NCI-H1436 treated with DMSO at 0.1 percent for 48 hours (cell line): Measurements from ENCODE around the gene LIPM.
"Not testable (repeated sequence)": the region's sequence is repeated elsewhere in the genome, so short reads cannot be mapped to it uniquely, and the experiment has no call there.

Experiments
- DNase-seq: peaks from one replicate; lab custom pipeline; 2025; lab: John Stamatoyannopoulos, UW

LIPM gene

DNA sequence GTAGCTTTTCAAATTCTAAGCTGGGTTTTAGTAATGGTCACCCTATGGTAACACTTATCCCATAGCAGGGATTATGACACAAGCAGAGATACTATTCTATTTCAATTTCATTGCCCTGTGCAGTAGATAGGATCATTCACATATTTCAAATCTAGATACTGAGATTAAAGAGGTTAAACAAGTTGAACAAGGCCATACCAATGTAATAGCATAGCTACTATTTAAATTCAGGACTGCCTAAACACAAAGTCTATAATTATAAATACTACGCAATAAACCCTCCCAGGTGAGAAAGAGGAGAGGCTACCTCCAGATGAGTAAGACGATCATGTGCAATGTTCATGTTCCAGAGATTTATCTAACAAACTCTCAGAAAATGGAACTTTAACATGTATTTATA, 1.1 kb downstream of the LIPM start:
- DNase-seq = no peak

DNA sequence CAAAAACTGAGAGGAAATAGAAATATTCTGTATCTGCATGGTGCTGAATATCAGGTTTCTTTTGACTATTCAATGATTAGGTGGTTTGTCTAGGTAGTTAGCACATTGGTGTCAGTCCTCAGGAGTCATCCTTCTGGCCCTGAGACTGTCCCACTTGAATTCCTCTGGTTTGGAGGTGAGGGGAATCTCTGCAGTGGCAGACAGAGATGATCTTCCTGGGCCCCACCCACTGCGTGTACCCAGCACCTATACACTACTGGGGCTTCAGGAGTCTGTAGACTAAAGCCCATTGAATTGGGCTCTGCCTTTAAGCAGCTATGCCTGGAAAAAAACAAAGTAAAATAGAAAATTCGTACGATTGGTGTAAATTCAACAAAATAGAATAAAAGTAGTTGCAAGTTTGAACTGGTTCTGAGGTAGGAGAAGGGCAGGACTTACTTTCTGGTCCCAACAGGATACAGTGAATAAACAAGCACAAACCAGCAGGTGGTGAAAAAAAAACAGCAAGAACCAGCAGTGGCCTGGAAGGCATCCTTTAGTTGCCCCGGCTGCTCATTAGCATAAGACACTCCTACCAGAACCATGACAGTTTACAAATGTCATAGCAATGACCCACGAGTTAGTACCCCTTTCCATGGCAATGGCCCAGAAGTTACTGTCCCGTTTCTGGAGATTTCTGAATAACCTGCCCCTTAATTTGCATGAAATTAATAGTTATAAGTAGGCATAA, 1.7 kb downstream of the LIPM start:
- DNase-seq = no peak

GRCh38 chr10:88805361-88805760, 2.8 kb downstream of the LIPM start:
- no peak for DNase-seq

DNA sequence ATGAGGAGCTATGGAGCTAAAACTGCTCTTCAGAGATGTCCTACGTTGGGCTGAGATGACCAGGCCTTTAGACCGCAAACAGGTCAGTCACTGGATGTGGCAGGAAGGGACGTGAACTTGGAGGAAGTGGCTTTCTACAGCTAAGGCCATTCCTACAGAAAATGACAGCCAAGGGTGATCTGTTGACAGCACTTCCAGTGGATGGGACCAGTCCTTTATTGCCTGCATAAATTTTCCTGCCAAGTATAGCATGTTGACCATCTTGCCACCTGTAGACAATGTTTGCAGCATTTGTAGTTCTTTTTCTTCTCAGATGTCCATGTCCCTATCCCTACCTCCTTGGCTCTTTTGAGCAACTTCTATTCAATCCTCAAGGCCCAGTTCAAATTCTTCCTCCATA, 3.4 kb downstream of the LIPM start:
- DNase-seq = no peak

DNA sequence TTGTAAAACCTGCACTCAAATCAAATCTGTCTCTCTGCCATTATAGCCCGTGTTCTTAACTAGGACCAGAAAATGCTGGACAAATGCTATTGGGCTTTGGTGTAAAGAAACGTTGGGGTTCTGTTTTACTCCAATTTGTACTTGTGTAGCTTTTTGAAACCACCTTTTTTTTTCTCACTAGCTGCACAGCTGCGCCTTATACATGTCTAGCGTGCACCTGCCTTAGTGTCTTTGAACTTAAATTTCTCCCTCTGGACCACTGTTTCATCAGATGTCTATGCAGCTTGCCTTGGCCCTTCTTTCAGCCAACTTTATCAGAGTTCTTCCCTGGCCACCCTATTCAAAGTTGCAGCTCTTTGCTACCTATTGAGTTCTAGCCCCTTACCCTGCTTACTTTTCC, 7.1 kb downstream of the LIPM start:
- DNase-seq = no peak

DNA sequence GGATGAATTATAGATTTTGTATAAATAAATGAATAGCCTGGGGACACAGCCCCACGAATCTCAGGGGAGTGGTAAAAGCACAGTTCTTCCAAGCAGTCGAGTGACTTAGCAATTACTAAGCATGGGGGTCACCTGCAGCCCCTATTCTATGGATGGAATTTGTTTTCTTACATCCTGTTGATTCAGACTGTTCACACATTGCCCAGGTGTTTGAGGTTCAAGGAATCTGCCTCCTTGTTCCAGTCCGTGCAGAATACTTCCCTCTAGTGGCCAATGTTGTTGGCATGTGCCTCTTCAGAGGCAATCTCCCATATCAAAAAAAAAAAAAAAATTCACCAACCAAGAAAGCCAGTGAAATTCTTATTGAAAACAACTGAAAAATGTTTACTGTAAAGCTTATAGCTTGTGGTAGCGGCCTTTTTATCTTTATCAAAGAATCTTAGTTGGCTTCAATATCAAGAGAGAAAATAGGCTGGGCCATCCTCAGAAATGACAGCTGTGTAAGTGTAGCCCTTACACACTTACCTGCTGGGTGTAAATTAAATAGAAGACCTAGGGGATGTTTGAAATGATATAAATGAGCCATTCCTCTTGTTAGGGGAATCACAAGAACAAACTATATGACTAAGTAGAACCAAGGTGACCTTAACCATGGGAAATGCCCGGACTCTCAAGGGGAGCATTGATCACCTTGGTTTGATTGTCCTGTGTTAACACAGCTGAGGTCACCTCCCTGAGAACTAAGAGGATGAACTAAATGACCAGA, 7.8 kb downstream of the LIPM start:
- peak; percentile 13 for DNase-seq

DNA sequence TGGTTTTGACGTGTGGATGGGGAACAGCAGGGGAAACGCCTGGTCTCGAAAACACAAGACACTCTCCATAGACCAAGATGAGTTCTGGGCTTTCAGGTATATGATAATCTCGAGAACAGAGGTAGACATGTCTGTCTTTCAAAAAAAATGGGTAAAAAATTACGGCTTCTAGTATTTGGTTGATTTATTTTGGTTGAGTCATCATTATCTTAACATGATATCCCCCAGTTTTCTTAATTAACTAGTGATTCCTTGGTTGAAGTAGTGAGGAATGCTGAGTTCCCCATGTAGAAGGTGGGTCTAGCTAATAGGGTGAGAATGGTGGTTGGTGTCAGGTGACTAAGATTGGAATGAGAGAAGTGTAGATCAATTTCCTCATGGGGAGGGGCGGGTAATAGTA, 10.7 kb downstream of the LIPM start:
- DNase-seq = no peak

- DNase-seq = no peak
Observed at GRCh38 chr10:88819290-88819689, 16.8 kb downstream of the LIPM start.

DNA sequence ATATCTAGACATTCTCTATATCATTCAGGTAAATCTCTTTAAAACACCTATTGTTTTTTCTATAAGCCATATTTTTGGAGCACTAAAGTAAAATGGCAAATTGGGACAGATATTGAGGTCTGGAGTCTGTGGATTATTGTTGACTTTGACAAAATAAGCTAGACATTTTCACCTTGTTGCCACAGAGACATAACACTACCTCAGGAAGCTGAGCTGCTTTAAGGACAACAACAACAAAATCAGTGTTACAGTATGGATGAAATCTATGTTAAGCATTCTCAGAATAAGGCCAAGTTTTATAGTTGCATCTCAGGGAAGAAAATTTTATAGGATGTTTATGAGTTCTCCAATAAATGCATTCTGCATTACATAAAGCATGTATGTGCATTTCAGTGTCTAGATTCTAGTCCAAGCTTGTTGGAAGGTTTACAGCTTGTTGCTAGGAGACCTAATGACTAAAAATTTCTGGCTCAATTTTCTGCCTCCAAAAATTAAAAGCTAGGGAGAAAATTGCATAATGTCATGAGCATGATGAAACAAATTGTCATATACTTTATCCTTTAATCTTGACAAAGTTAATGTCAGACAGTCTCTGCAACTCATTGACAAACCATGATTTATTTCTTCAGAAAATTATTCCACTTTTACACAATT, 18.3 kb downstream of the LIPM start:
- DNase-seq = no peak

DNA sequence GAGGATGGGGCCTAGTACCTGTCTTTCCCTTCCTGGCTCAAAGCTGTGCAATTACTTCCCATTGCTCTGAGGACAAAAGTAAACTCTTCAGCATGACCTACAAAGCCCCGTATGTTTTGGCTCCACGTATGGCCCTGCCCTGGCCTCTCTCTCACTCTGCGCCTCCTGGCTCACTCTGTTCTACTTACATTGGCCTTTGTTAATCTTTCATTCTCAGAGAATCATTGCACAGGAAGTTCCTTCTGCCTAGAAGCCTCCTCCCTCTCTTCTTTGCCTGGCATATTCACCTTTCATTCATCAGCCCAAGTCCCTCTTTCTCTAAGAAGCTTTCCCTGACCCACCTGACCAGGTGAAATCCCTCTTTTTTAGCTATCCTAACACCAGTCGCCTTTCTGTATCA, 23.9 kb downstream of the LIPM start:
- DNase-seq = no peak

DNA sequence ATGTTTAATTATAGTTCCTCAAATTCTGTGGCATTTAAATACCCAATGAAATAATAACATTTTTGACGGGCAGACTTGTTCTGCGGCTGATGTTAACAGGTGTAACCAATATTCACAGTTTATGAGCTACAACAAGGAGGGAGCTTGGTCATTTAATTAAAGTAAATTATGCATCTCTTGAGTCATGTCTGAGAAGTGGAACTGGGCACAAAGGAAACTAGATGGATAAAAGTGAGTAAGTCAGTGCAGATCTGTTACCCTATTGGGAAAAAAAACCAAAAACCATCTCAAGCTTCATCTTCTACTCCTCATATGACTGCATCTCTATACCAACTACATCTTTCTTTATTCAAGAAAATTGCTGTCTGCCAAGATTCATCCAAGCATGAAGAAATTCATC, 25.1 kb downstream of the LIPM start:
- no peak for DNase-seq

DNA sequence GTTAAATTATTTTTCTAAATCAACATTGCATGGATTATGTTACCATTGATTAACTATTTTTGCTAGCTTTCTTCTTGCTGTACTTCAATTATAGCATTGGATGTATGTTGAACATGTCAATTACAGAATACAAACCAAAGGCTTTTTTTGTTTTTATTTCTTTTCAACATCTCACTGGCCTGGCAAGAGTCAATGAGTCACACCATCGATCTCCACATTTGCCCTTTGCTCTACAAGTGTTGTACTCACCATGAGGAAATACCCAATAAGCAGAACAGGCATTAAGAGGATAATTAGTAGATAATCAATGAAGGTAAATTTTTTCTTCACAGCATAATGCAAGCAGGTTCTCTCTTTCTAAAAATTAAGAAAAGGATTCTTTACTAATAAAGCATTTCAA, 25.8 kb downstream of the LIPM start:
- DNase-seq = no peak

GRCh38 chr10:88830643-88831268, 28.2 kb downstream of the LIPM start:
- no peak for DNase-seq

GRCh38 chr10:88831709-88832108, 29.2 kb downstream of the LIPM start:
- no peak for DNase-seq

DNA sequence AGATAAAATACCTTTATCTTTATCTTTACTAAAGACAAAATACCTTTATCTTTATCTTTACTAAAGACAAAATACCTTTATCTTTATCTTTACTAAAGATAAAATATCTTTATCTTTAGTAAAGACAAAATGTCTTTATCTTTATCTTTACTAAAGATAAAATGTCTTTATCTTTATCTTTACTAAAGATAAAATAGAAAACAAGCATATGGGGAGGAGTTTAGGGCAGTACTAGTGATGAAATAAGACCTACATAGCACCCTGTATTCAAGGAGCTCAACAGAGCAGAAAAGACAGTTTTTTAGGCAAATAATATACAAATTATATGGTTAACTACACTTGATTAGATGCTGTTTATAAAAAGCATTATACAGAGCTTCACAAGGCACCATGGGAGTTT, 29.8 kb downstream of the LIPM start:
- DNase-seq = no peak

DNA sequence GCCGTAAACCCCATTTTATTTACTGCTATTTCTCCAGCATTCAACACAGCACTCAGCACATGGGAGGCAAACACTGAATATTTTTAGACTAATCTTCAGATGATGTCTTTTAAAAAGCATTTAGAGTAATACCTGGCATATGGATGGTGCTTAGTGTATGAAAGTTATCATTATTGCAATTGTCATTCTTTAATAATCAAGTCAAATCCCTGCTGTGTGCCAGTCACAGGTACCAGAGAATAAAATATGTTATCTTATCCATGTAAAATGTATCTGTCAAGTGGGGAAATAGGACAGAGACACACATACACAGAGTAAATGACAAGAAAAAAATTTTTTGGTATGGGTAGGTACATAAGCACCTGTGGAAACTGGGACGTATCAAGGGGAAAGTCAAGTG, 30.6 kb downstream of the LIPM start:
- no peak for DNase-seq

- no peak for DNase-seq
Observed at GRCh38 chr10:88833723-88834122, 31.2 kb downstream of the LIPM start.

- DNase-seq = peak; percentile 48
Observed at GRCh38 chr10:88835096-88835909, 32.8 kb downstream of the LIPM start.

- no peak for DNase-seq
Observed at GRCh38 chr10:88835910-88836221, 33.3 kb downstream of the LIPM start.

DNA sequence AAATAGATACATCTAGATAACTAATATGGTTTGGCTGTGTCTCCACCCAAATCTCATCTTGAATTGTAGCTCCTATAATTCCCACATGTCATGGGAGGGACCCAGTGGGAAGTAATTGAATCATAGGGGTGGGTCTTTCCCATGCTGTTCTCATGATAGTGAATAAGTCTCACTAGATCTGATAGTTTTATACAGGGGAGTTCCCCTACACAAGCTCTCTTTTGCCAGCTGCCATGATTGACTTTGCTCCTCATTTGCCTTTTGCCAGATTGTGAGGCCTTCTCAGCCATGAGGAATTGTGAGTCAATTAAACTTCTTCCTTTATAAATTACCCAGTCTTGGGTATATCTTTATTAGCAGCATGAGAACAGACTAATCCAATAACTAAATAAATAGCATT, 35.1 kb downstream of the LIPM start:
- DNase-seq = not testable (repeated sequence)

DNA sequence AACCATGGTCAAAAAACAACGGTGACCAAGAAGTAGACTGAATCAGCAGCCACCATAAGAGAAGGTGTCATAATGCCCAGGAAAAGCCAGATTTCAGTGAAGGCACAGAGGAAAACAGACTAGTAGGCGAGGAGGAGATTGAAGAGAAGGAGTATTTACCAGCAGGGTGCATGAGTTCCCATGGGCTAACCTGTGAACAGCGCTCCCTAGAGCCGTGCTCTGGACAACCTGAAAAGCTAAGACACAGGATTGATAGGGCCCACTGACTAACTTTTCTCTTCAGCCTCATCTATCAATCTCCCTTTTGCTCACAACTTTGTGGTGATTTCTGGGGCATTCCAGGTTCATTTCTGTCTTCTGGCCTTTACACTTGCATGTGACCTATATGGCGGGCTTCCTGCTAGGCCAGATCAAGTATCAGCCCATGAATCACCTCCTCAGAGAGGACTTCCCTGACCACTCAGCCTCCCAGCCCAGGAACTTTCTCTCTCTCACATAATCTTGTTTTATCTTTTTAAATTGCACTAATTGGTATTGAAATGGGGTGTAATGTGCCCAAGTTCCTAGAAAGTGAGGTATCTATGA, 36.3 kb downstream of the LIPM start:
- DNase-seq = no peak

DNA sequence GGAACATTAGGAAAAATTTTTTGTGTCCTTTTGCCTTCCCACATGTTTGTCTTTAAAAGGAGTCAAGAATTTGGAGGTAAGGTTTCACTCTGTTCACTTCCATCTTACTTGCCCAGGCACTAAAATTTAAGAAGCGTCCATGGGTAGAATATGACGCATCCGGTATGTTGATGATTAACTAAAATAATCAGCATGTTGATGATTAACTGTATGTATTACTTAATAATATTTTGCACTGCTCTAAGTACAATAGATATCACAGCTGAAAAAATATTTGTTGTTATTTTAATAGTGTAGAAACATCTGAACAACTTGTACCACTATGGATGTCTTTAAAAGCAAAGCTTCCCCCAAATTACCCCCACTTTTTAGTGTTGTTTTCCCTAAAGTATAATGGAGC, 37.6 kb downstream of the LIPM start:
- DNase-seq = no peak
